ENCODE data around the gene IQCM.

DNA sequence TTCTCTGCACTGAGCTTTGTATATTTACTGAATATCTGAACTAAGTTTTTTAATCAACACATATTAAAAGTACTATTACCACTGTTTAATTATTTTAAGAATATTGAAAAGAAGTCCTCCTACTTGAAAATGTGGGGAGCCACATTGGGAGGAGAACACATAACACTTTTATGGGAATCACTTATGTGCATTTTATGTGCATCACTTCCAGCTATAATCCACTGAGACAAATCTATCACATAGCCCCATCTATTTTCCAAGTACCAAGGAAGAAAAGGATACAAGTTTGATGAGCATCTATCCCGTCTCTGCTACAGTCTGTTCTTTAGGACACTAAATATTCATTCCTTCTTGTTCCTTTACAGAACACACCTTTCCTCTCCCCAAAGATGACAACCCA lies 87.2 kb downstream of the IQCM start:
- TF ChIP-seq TARDBP (IDR thresholded peaks at IDR 0.05) (no peak), ZNF384 (IDR thresholded peaks at IDR 0.05) (no peak), FOXA1 (IDR thresholded peaks at IDR 0.05) (no peak), LEF1 (IDR thresholded peaks at IDR 0.05; ENCODE audit: borderline replicate concordance) (no peak), BHLHE40 (IDR thresholded peaks at IDR 0.05; ENCODE audit: borderline replicate concordance) (no peak), SP1 (IDR thresholded peaks at IDR 0.05) (no peak), ELF4 (IDR thresholded peaks at IDR 0.05) (no peak), L3MBTL2 (conservative IDR thresholded peaks at IDR 0.05) (no peak), PKNOX1 (IDR thresholded peaks at IDR 0.05) (no peak), CTBP1 (IDR thresholded peaks at IDR 0.05; ENCODE audit: borderline replicate concordance) (no peak), SUZ12 (IDR thresholded peaks at IDR 0.05) (no peak), HDGF (IDR thresholded peaks at IDR 0.05; ENCODE audit: borderline replicate concordance) (no peak)
